Caki2 (cell line): Measurements from ENCODE around the gene ETFDH. TPM values are rescaled to one million over a fixed set of nuclear protein-coding genes. Genes with fewer than 3 reads are reported as not detected.
"Not testable (repeated sequence)": the region's sequence is repeated elsewhere in the genome, so short reads cannot be mapped to it uniquely, and the experiment has no call there.

Source experiments
- DNase-seq: peaks from one replicate; pipeline ENCODE4 v3.0.0-alpha.2; 2015; ENCODE audit warnings: low read depth
- in situ Hi-C: cut with HindIII; loops from 2 replicates; pipeline ENCODE4 v1.10.0; 2016; ENCODE audit warnings: low sequenced_read_pairs, low pct_unique_long_range_greater_than_20kb, mixed read lengths
- total RNA-seq: library from RNA; depleted of rRNA; stranded (reverse); fragments of >200 nt; shearing (Covaris generic); gene quantifications from 2 replicates; pipeline ENCODE4 v1.2.3, GENCODE V29; 2014; ENCODE audit warnings: low replicate concordance; rRNA removed

ETFDH gene
- total RNA-seq, 1 experiment from 2014 or later: 6.3 TPM

DNA sequence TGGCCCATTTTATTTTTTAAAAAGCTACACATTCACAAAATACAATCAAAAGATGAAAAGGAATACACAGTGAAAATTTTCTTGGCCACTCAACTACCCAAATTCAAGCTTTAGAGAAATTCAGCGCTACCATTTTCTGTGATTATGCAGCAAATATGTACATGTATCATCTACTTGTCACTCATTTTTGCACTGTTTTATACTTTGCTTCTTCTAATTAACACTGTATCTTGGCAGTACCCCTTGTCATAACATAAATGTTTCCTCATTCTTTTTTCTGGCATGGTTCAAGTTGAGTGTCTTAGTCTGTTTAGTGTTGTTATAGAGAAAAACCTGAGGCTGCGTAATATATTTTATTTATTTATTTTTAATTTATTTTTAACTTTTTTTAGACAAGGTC, 66.8 kb downstream of the ETFDH start:
- no peak for DNase-seq
- in situ Hi-C loops: no loop called here

GRCh38 chr4:158739600-158739999, 67.5 kb downstream of the ETFDH start:
- no peak for DNase-seq
- in situ Hi-C loops: no loop called here

DNA sequence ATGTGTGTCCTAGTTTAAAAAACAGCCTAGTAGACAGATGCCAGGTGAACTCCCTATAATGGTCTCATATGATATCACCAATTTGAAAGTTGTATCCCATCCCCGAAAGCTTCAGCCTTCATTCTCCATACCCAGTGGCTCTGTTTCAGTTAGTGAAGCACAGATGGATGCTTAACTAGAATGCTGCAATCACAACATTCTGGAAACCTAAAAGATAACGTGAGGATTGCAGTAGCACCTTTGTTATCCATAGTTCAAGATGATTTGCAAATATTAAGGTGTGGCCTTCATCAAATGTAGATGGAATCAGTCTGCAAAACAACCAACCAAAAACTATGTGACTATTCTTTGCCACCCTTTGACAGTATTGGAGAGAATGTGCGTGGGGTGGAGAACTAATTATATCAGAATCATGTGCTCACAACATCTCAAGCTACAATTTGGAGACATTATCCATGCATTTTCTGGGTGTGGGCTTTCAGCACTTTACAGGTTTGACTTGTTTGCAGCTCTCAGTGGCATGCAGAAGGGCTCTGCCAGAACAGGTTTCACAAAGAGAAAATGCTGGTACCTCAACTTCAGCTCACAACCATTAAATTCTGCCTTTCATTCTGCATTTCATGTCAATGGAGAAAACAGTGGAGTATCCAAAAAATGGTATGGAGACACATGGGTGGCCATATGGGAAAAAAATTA, 69.4 kb downstream of the ETFDH start:
- in situ Hi-C loops: no loop called here
- no peak for DNase-seq

GRCh38 chr4:158746537-158746936, 74.4 kb downstream of the ETFDH start:
- DNase-seq, in situ Hi-C loops: not testable (repeated sequence)

GRCh38 chr4:158750379-158750778, 78.3 kb downstream of the ETFDH start:
- no peak for DNase-seq

DNA sequence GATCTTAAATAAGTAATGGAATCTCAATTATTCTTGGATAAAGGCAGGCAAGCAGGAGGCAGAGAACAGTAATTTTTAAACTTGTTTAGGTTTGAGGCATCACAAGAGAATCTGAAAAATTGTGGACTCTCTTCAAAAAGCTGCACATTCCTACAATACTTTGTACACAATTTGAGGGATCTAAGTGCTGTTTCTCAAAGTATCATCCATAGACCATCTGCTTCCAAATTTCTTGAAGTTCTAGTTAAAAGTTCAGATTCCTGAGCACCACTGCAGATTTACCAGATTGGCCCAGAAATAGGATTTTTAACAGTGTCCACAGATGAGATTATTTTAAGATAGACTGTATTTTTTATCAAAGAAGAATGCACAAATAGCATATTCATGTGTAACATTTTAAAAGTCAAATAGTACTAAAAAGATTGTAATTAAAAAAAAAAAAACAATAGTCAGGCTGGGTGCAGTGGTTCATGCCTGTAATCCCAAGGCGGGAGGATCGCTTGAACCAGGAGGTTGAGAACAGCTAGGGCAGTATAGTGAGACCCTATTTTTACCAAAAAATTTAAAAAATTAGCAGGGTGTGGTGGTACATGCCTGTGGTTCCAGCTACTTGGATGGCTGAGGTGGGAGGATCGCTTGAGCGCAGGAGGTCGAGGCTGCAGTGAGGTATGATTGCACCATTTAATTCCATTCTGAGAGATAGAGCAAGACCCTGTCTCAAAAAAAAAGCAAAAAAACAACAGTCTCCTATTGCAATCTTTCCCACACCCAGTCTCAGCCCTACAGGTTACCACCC, 82.5 kb downstream of the ETFDH start:
- DNase-seq: no peak
- in situ Hi-C loops: no loop called here

More at GRCh38 chr4:158750379-158750778, 78.3 kb downstream of the ETFDH start:
- in situ Hi-C loops: no loop called here

DNA sequence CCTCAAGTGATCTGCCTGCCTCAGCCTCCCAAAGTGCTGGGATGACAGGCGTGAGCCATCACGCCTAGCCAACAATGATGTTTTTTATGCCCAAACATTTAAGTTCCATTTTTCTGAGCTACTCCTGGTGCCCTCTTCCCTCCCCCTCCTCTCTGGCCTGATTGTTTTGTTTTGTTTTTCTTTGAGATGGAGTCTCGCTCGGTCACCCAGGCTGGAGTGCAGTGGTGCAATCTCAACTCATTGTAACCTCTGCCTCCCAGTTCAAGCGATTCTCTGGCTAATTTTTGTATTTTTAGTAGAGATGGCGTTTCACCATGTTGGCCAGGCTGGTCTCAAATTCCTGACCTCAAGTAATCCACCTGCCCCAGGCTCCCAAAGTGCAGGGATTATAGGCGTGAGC, 83.7 kb downstream of the ETFDH start:
- in situ Hi-C loops, DNase-seq: not testable (repeated sequence)

DNA sequence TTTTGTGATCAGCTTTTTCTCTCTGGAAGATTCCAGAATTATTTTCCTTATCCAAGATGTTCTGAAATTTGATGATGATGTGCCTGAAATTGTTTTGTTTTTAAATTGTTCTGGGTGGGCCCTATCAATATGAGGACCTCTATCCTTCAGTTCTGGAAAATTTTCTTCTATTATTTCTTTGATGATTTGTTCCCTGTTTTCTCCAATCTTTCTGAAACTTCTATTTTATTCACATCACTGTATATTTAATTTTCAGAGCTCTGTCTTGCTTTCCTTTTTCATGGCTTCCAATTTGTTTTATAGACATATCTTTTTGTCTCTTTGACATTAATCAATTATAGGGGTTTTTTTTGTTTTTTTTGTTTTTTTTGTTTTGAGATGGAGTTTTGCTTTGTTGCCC, 84.5 kb downstream of the ETFDH start:
- DNase-seq: no peak
- in situ Hi-C loops: no loop called here

GRCh38 chr4:158758142-158758541, 86.0 kb downstream of the ETFDH start:
- in situ Hi-C loops: no loop called here

DNA sequence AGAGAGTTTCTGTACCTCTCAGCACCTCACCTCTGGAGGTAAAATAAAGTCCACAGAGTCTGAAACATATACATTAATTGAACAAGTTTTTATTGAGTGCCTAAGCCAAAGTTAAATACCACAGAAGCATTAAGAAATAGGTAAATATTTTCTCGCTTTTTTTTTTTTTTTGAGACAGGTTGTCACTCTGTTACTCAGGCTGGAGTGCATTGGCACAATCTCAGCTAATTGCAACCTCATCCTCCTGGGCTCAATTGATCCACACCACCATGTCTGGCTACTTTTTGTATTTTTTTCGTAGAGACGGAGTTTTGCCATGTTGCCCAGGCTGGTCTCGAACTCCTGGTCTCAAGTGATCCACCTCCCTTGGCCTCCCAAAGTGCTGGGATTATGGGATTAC, 86.6 kb downstream of the ETFDH start:
- in situ Hi-C loops: no loop called here
- DNase-seq: no peak

More at GRCh38 chr4:158758142-158758541, 86.0 kb downstream of the ETFDH start:
- DNase-seq: no peak

Other genes with a start within 250 kb of the ETFDH start
- gene RXFP1, start 150.4 kb upstream of the ETFDH start, total RNA-seq: not detected in 2 replicates
- 7.7 and 16.4 TPM in 2 replicates for gene C4orf46, start 409 bp upstream of the ETFDH start, total RNA-seq
- gene PPID, start 51.1 kb downstream of the ETFDH start, total RNA-seq: 2.7 and 6.7 TPM in 2 replicates
- gene FNIP2, start 96.7 kb downstream of the ETFDH start, total RNA-seq: 20.9 and 43.5 TPM in 2 replicates